Thoracic aorta (tissue), 2 donors: ENCODE data around the gene GYG1. TPM values are rescaled to one million over a fixed set of nuclear protein-coding genes. Genes with fewer than 3 reads are reported as not detected.

ENCODE experiments used
- ATAC-seq: fragments of 150-250 bp; one replicate; pipeline ENCODE4 v1.8.0; 2017; ENCODE audit warnings: low read depth; ENCODE audit not compliant: insufficient number of reproducible peaks, low FRiP score
- DNase-seq: peaks from one replicate; pipeline ENCODE4 v3.0.0-alpha.2; 2020; ENCODE audit warnings: low spot score
- H3K27ac ChIP-seq, 2 donors: fragments of 200-600 bp; sonication (generic); 1 replicate in 1 of 2; 2 replicates in 1 of 2; pipeline ENCODE4 v1.5.1; 2016; ENCODE audit warnings: mild to moderate bottlenecking in 2 of 2, moderate library complexity in 2 of 2
- H3K27me3 ChIP-seq: fragments of 200-600 bp; sonication (generic); replicated peaks from 2 replicates; pipeline ENCODE4 v1.6.0; 2016; ENCODE audit warnings: mild to moderate bottlenecking; ENCODE audit not compliant: insufficient read depth
- H3K36me3 ChIP-seq: fragments of 200-600 bp; sonication (generic); one replicate; pipeline ENCODE4 v1.5.1; 2016
- H3K4me1 ChIP-seq, 2 donors: fragments of 200-600 bp; sonication (generic); 1 replicate in 1 of 2; 2 replicates in 1 of 2; pipeline versions ENCODE4 v1.5.1 to v1.6.0; 2016; ENCODE audit warnings: low read depth in 2 of 2, mild to moderate bottlenecking in 1 of 2; ENCODE audit not compliant: control insufficient read depth in 1 of 2
- H3K4me3 ChIP-seq: fragments of 200-600 bp; sonication (generic); 2 replicates; pipeline ENCODE4 v1.5.1; 2016; ENCODE audit warnings: mild to moderate bottlenecking
- H3K9me3 ChIP-seq: fragments of 200-600 bp; sonication (generic); 2 replicates; pipeline ENCODE4 v1.5.1; 2016
- total RNA-seq, 2 donors: library from RNA; depleted of rRNA; stranded (reverse); fragments of >200 nt; gene quantifications; one replicate each; pipeline versions ENCODE4 v1.1.0 to v1.2.3, GENCODE V29; 2016
- TF ChIP-seq, protein P1 (sequence below): fragments of 200-600 bp; sonication (generic); IDR thresholded peaks from one replicate; pipeline ENCODE4 v1.5.1; 2019; ENCODE audit warnings: antibody characterized with exemption

Gene GYG1
- total RNA-seq, 2 donors from 2014 or later: 72.6 to 89.5 TPM

DNA sequence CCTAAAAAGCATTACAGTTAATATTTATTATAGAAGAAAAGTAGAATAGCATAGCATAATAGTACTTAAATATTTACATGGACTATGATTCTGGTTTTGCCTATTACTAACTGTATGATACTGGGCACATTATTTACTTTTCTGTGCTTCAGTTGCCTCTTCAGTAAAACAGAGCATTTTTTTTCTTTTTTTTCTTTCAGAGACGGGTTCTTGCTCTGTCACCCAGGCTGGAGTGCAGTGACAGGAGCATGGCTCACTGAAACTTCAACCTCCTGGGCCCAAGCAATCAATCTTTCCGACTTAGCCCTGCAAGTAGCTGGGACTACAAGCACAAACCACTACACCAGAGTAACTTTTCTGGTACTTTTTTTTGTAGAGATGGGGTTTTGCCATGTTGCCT, 47.0 kb downstream of the GYG1 start:
- Histone ChIP-seq H3K27ac (no peak overlapping the region), H3K4me1 (peaks cover 0 to 6% of the 10 kb centered on the region in 2 donors), H3K36me3 (peaks cover 5% of the 10 kb centered on the region), H3K27me3 (no peaks in the 10 kb centered on the region), H3K4me3 (no peak overlapping the region), H3K9me3 (no peaks in the 10 kb centered on the region)
- DNase-seq (no peak), ATAC-seq (no peak)
- TF ChIP-seq, protein P1, sequence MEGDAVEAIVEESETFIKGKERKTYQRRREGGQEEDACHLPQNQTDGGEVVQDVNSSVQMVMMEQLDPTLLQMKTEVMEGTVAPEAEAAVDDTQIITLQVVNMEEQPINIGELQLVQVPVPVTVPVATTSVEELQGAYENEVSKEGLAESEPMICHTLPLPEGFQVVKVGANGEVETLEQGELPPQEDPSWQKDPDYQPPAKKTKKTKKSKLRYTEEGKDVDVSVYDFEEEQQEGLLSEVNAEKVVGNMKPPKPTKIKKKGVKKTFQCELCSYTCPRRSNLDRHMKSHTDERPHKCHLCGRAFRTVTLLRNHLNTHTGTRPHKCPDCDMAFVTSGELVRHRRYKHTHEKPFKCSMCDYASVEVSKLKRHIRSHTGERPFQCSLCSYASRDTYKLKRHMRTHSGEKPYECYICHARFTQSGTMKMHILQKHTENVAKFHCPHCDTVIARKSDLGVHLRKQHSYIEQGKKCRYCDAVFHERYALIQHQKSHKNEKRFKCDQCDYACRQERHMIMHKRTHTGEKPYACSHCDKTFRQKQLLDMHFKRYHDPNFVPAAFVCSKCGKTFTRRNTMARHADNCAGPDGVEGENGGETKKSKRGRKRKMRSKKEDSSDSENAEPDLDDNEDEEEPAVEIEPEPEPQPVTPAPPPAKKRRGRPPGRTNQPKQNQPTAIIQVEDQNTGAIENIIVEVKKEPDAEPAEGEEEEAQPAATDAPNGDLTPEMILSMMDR: no peak

DNA sequence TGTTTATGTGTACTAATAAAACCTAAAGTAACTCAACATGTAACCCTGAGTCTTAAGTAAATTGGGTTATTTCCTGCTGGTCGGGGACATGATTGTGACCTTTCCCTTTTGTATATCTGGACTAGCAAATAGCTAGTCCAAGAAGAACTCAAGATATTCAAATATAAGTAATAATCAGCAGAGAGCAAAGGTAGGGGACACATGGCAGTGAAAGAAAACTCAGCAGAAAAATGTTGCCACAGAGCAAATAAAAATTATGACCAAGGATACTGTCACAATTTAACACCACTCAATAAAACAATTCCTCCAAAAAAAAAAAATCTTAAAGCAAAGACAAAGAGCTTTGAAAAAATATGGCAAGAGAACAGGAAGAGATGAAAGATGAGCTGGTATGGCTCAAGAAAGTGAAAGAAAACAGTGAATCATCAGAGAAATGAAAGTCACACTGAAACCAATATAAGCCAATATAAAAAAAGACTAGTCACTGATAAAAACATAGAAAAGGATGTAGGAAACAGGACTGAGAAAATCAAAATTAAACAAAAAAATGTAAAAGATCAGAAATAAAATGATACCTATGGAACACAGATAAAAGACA, 51.5 kb downstream of the GYG1 start:
- ATAC-seq (no peak), DNase-seq (no peak)
- no peaks in the 10 kb centered on the region for H3K27me3 ChIP-seq
- H3K9me3 ChIP-seq: no peaks in the 10 kb centered on the region
- no peak overlapping the region for H3K4me3 ChIP-seq
- TF ChIP-seq, protein P1: no peak
- H3K36me3 ChIP-seq: peaks cover 2% of the 10 kb centered on the region
- peaks cover 4 to 6% of the 10 kb centered on the region in 2 donors for H3K4me1 ChIP-seq
- no peak overlapping the region for H3K27ac ChIP-seq

DNA sequence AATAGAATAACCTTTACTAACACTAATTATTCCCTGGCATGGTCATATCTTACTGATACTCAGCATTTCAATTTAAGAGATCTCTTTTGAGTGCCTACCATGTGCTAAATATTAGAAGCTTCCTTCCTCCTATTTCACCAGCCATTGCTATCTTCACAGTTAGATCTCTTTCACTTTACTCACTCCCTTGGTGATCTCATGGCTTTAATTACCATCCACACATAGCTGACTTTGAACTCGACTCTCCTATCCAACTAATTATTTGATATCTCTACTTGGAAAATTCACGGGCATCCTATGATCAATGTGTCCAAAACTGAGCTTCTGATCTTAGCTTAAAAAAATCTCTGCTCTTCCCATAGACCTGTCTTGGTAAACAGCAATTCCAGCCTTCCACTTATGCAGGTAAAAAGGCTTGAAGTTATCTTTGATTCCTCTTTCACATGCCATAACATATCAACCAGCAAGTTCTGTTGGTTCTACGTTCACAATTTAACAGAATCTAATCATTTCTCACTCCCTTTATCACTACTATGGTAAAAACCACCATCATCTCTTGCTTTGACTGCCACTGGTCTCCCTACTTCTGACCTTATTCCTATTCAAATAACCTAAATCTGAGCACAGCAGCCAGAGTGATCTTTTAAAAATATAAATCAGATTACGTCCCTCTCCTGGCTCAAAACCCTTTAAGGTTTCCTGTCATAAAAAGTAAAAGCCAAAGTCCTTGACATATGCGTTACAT, 53.2 kb downstream of the GYG1 start:
- peaks cover 4 to 6% of the 10 kb centered on the region in 2 donors for H3K4me1 ChIP-seq
- ATAC-seq: no peak
- no peaks in the 10 kb centered on the region for H3K36me3 ChIP-seq
- TF ChIP-seq, protein P1: no peak
- H3K4me3 ChIP-seq: no peak overlapping the region
- no peaks in the 10 kb centered on the region for H3K27me3 ChIP-seq
- no peak for DNase-seq
- no peak overlapping the region for H3K27ac ChIP-seq
- no peaks in the 10 kb centered on the region for H3K9me3 ChIP-seq

- DNase-seq (no peak), ATAC-seq (no peak)
- no peak overlapping the region for H3K27ac ChIP-seq
- no peak overlapping the region for H3K4me3 ChIP-seq
- TF ChIP-seq, protein P1: no peak
- H3K9me3 ChIP-seq: no peaks in the 10 kb centered on the region
- H3K27me3 ChIP-seq: no peaks in the 10 kb centered on the region
- peaks cover 7% of the 10 kb centered on the region for H3K36me3 ChIP-seq
- H3K4me1 ChIP-seq: no peaks in the 10 kb centered on the region
Observed at GRCh38 chr3:149055575-149055974, 64.2 kb downstream of the GYG1 start.

DNA sequence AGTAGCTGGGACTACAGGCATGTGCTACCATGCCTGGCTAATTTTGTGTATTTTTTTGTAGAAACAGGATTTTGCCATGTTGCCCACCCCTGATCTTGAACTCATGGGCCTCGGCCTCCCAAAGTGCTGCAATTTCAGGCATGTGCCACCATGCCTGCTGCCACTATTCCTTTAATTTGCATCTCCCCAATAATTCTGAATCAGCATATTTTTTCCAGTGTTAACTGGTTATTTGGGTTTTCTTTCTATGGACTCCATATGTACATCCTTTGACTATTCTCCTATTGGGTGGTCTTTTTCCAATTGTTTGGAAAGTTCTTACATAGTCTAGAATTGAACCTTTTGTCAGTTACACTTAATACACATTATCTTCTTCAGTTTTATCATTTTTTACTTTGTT, 66.9 kb downstream of the GYG1 start:
- peaks cover 10% of the 10 kb centered on the region for H3K36me3 ChIP-seq
- no peak overlapping the region for H3K4me3 ChIP-seq
- ATAC-seq: no peak
- no peaks in the 10 kb centered on the region for H3K4me1 ChIP-seq
- no peak for DNase-seq
- H3K27ac ChIP-seq: no peak overlapping the region
- TF ChIP-seq, protein P1: no peak
- H3K9me3 ChIP-seq: no peaks in the 10 kb centered on the region
- H3K27me3 ChIP-seq: no peaks in the 10 kb centered on the region
